ENCODE measurements around the gene MEGF6.

The MEGF6 gene

GRCh38 chr1:3541936-3542335 is 69.4 kb downstream of the MEGF6 start:
- no peak overlapping the region for H3K27ac ChIP-seq (ENCODE audit: low read depth, low read length)
- H3K4me1 ChIP-seq (ENCODE audit: control insufficient read depth in 5 of 5, insufficient read depth in 5 of 5, low read length in 5 of 5): peaks cover 0 to 53% (median 11%) of the 10 kb centered on the region in 5 donors
- H3K9me3 ChIP-seq (ENCODE audit: control insufficient read depth in 5 of 5, low read length in 5 of 5): no peaks in the 10 kb centered on the region
- no peak overlapping the region for H3K4me3 ChIP-seq (ENCODE audit: low read depth in 1 of 5, low read length in 5 of 5)
- peak overlapping the region in 1 of 5 donors; percentile 23 for H3K9ac ChIP-seq (ENCODE audit: low read length in 5 of 5)
- H3K36me3 ChIP-seq (ENCODE audit: control insufficient read depth in 5 of 5, insufficient read depth in 5 of 5, low read length in 5 of 5): no peaks in the 10 kb centered on the region
- H3K27me3 ChIP-seq (ENCODE audit: control insufficient read depth in 5 of 5, insufficient read depth in 4 of 5, low read length in 5 of 5): peaks cover 10 to 34% (median 21%) of the 10 kb centered on the region in 5 donors

DNA sequence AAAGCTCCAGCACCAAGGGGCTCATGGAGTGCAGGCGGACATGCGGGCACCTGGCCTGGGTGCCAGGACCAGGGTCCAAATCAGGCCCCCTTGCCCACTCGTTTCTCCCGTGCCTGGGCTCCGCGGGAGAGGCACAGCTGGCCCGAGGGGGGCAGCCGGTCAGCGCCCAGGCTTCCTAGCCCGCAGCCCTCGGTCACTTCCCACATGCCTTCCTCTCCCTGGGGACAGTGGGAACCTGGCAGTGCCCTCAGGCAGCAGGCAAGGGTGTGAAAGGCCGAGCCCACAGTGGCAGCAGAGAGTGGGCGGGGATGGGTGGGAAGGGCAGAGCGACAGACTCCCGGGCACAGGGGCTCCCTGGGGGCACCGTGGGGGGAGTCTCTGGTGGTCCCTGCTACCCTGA is 69.8 kb downstream of the MEGF6 start:
- H3K27me3 ChIP-seq (ENCODE audit: control insufficient read depth in 5 of 5, insufficient read depth in 4 of 5, low read length in 5 of 5): peaks cover 10 to 34% (median 21%) of the 10 kb centered on the region in 5 donors
- H3K9ac ChIP-seq (ENCODE audit: low read length in 5 of 5): no peak overlapping the region
- no peaks in the 10 kb centered on the region for H3K36me3 ChIP-seq (ENCODE audit: control insufficient read depth in 5 of 5, insufficient read depth in 5 of 5, low read length in 5 of 5)
- no peak overlapping the region for H3K4me3 ChIP-seq (ENCODE audit: low read depth in 1 of 5, low read length in 5 of 5)
- H3K9me3 ChIP-seq (ENCODE audit: control insufficient read depth in 5 of 5, low read length in 5 of 5): no peaks in the 10 kb centered on the region
- no peak overlapping the region for H3K27ac ChIP-seq (ENCODE audit: low read depth, low read length)
- peaks cover 0 to 57% (median 11%) of the 10 kb centered on the region in 5 donors for H3K4me1 ChIP-seq (ENCODE audit: control insufficient read depth in 5 of 5, insufficient read depth in 5 of 5, low read length in 5 of 5)

DNA sequence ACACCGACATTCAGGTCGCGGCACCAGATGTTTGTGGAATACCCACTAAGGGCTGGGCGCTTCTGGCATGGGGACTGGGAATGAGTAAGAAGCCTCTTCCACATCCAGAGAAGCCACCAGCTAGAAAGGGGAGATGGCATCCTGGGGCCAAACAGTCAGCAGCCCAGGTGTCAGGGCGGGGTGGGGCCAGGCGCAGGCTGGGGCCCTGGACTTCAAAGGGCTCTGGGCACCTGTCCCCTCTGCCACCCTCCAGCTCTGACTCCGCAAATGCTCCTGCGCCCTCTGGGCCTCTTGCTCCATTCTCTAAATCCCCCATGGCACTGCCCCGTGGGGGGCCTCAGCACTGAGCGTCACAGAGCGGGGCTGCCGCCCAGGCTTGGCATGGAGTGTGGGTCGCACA is 70.4 kb downstream of the MEGF6 start:
- peaks cover 0 to 57% (median 11%) of the 10 kb centered on the region in 5 donors for H3K4me1 ChIP-seq (ENCODE audit: control insufficient read depth in 5 of 5, insufficient read depth in 5 of 5, low read length in 5 of 5)
- no peak overlapping the region for H3K9ac ChIP-seq (ENCODE audit: low read length in 5 of 5)
- H3K9me3 ChIP-seq (ENCODE audit: control insufficient read depth in 5 of 5, low read length in 5 of 5): no peaks in the 10 kb centered on the region
- H3K27ac ChIP-seq (ENCODE audit: low read depth, low read length): no peak overlapping the region
- peaks cover 10 to 33% (median 24%) of the 10 kb centered on the region in 5 donors for H3K27me3 ChIP-seq (ENCODE audit: control insufficient read depth in 5 of 5, insufficient read depth in 4 of 5, low read length in 5 of 5)
- no peak overlapping the region for H3K4me3 ChIP-seq (ENCODE audit: low read depth in 1 of 5, low read length in 5 of 5)
- no peaks in the 10 kb centered on the region for H3K36me3 ChIP-seq (ENCODE audit: control insufficient read depth in 5 of 5, insufficient read depth in 5 of 5, low read length in 5 of 5)

GRCh38 chr1:3539707-3540425 is 71.4 kb downstream of the MEGF6 start:
- H3K4me3 ChIP-seq (ENCODE audit: low read depth in 1 of 5, low read length in 5 of 5): no peak overlapping the region
- no peaks in the 10 kb centered on the region for H3K36me3 ChIP-seq (ENCODE audit: control insufficient read depth in 5 of 5, insufficient read depth in 5 of 5, low read length in 5 of 5)
- H3K9ac ChIP-seq (ENCODE audit: low read length in 5 of 5): peak overlapping the region in 1 of 5 donors; percentile 30
- peaks cover 10 to 30% (median 20%) of the 10 kb centered on the region in 5 donors for H3K27me3 ChIP-seq (ENCODE audit: control insufficient read depth in 5 of 5, insufficient read depth in 4 of 5, low read length in 5 of 5)
- H3K27ac ChIP-seq (ENCODE audit: low read depth, low read length): peak overlapping the region; percentile 37
- peaks cover 0 to 56% (median 11%) of the 10 kb centered on the region in 5 donors for H3K4me1 ChIP-seq (ENCODE audit: control insufficient read depth in 5 of 5, insufficient read depth in 5 of 5, low read length in 5 of 5)
- H3K9me3 ChIP-seq (ENCODE audit: control insufficient read depth in 5 of 5, low read length in 5 of 5): no peaks in the 10 kb centered on the region

DNA sequence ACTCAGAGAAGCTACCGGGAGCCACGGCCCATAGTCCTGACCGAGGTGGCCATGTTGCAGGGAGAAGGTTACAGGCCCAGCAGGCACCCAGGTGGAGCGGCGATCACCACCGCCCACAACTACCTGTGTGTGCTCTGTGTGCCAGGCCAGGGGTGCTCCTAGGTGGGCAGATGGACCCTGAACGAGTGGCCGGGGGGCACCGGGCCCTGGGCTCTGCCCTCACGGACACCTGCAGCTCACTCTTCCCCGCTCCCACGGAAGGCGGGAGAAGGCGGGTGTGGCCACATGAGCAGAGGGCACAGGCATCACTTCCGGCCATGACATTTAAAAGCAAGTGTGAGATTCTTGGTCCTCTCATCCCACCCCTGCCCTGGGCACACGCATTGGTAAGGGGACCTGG is 73.9 kb downstream of the MEGF6 start:
- Histone ChIP-seq H3K27ac (ENCODE audit: low read depth, low read length) (no peak overlapping the region), H3K27me3 (ENCODE audit: control insufficient read depth in 5 of 5, insufficient read depth in 4 of 5, low read length in 5 of 5) (peaks cover 3 to 25% (median 10%) of the 10 kb centered on the region in 5 donors), H3K9ac (ENCODE audit: low read length in 5 of 5) (no peak overlapping the region), H3K4me1 (ENCODE audit: control insufficient read depth in 5 of 5, insufficient read depth in 5 of 5, low read length in 5 of 5) (peaks cover 0 to 51% (median 11%) of the 10 kb centered on the region in 5 donors), H3K9me3 (ENCODE audit: control insufficient read depth in 5 of 5, low read length in 5 of 5) (no peaks in the 10 kb centered on the region), H3K4me3 (ENCODE audit: low read depth in 1 of 5, low read length in 5 of 5) (no peak overlapping the region), H3K36me3 (ENCODE audit: control insufficient read depth in 5 of 5, insufficient read depth in 5 of 5, low read length in 5 of 5) (no peaks in the 10 kb centered on the region)

DNA sequence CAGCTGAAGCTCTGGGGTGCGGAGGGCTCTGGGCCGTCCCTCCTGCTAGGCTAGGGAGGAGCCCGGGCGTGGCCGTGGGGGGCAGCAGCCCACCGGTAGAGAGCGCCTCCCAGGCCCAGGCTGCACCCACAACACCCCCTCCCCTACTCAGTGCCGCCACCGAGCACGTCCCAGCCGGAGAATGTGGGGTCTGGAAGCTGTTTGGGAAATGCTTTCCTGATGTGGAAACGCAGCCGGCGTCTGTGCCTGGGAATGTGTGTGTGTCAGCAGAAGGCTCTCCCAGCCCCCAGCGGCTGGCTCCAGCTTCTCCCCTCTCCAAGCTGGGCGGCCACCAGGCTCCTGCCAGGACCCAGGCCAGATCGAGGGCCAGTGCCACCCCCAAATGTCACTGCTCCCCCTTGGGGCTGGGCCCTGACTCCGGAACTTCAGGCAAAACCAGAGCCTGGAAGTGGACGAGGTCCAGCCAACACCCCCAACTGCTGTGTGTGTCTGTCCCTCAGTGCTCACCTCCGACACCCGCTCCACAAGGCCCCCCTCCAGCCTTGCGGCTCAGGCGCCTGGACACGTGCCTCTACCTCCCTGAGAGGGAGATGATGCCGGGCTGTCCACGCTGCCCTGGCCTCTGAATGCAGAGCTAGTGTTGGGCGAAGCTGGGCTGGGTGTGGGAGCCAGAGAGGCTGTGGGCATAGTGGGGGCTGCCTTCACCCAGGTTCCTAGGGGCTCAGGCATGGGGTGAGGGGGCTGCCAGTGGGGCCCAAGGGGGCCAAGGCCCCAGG is 74.7 kb downstream of the MEGF6 start:
- Histone ChIP-seq H3K4me3 (ENCODE audit: low read depth in 1 of 5, low read length in 5 of 5) (no peak overlapping the region), H3K36me3 (ENCODE audit: control insufficient read depth in 5 of 5, insufficient read depth in 5 of 5, low read length in 5 of 5) (no peaks in the 10 kb centered on the region), H3K27ac (ENCODE audit: low read depth, low read length) (no peak overlapping the region), H3K9ac (ENCODE audit: low read length in 5 of 5) (no peak overlapping the region), H3K4me1 (ENCODE audit: control insufficient read depth in 5 of 5, insufficient read depth in 5 of 5, low read length in 5 of 5) (peaks cover 0 to 44% (median 9%) of the 10 kb centered on the region in 5 donors), H3K9me3 (ENCODE audit: control insufficient read depth in 5 of 5, low read length in 5 of 5) (no peaks in the 10 kb centered on the region), H3K27me3 (ENCODE audit: control insufficient read depth in 5 of 5, insufficient read depth in 4 of 5, low read length in 5 of 5) (peaks cover 2 to 20% (median 7%) of the 10 kb centered on the region in 5 donors)

DNA sequence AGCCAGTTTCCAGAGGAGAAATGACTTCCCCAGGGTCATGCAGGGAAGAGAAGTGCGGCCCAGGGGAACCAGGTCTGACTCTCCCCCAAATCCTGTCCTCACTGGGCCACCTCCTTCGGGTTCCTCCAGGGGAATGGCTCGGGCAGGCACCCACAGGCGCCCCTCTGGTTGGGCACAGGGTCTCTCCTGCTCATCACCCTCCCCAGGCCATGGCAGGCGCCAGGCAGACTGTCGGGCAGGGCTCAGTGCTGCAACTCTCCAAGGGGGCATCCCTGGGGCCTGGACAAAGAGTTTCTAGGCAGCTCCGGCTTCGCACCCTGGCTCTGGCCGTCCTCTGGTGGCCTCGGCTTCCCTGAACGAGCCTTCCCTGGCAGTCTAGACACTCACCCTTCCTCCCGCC is 75.6 kb downstream of the MEGF6 start:
- Histone ChIP-seq H3K27me3 (ENCODE audit: control insufficient read depth in 5 of 5, insufficient read depth in 4 of 5, low read length in 5 of 5) (peaks cover 0 to 13% (median 7%) of the 10 kb centered on the region in 5 donors), H3K4me1 (ENCODE audit: control insufficient read depth in 5 of 5, insufficient read depth in 5 of 5, low read length in 5 of 5) (peaks cover 2 to 42% (median 11%) of the 10 kb centered on the region in 5 donors), H3K9ac (ENCODE audit: low read length in 5 of 5) (no peak overlapping the region), H3K36me3 (ENCODE audit: control insufficient read depth in 5 of 5, insufficient read depth in 5 of 5, low read length in 5 of 5) (no peaks in the 10 kb centered on the region), H3K27ac (ENCODE audit: low read depth, low read length) (no peak overlapping the region), H3K4me3 (ENCODE audit: low read depth in 1 of 5, low read length in 5 of 5) (no peak overlapping the region), H3K9me3 (ENCODE audit: control insufficient read depth in 5 of 5, low read length in 5 of 5) (no peaks in the 10 kb centered on the region)

- peaks cover 2 to 44% (median 18%) of the 10 kb centered on the region in 5 donors for H3K4me1 ChIP-seq (ENCODE audit: control insufficient read depth in 5 of 5, insufficient read depth in 5 of 5, low read length in 5 of 5)
- no peaks in the 10 kb centered on the region for H3K9me3 ChIP-seq (ENCODE audit: control insufficient read depth in 5 of 5, low read length in 5 of 5)
- no peaks in the 10 kb centered on the region for H3K36me3 ChIP-seq (ENCODE audit: control insufficient read depth in 5 of 5, insufficient read depth in 5 of 5, low read length in 5 of 5)
- H3K27ac ChIP-seq (ENCODE audit: low read depth, low read length): no peak overlapping the region
- H3K4me3 ChIP-seq (ENCODE audit: low read depth in 1 of 5, low read length in 5 of 5): no peak overlapping the region
- H3K27me3 ChIP-seq (ENCODE audit: control insufficient read depth in 5 of 5, insufficient read depth in 4 of 5, low read length in 5 of 5): peaks cover 0 to 19% (median 11%) of the 10 kb centered on the region in 5 donors
- no peak overlapping the region for H3K9ac ChIP-seq (ENCODE audit: low read length in 5 of 5)
Observed at GRCh38 chr1:3534803-3535637, 76.3 kb downstream of the MEGF6 start.

- no peak overlapping the region for H3K27ac ChIP-seq (ENCODE audit: low read depth, low read length)
- H3K4me1 ChIP-seq (ENCODE audit: control insufficient read depth in 5 of 5, insufficient read depth in 5 of 5, low read length in 5 of 5): peaks cover 0 to 39% (median 22%) of the 10 kb centered on the region in 5 donors
- no peaks in the 10 kb centered on the region for H3K36me3 ChIP-seq (ENCODE audit: control insufficient read depth in 5 of 5, insufficient read depth in 5 of 5, low read length in 5 of 5)
- H3K27me3 ChIP-seq (ENCODE audit: control insufficient read depth in 5 of 5, insufficient read depth in 4 of 5, low read length in 5 of 5): peaks cover 0 to 23% (median 17%) of the 10 kb centered on the region in 5 donors
- H3K9me3 ChIP-seq (ENCODE audit: control insufficient read depth in 5 of 5, low read length in 5 of 5): no peaks in the 10 kb centered on the region
- H3K9ac ChIP-seq (ENCODE audit: low read length in 5 of 5): no peak overlapping the region
- no peak overlapping the region for H3K4me3 ChIP-seq (ENCODE audit: low read depth in 1 of 5, low read length in 5 of 5)
Observed at GRCh38 chr1:3533067-3534048, 78.0 kb downstream of the MEGF6 start.
